Tibial nerve (tissue), 4 donors: Measurements from ENCODE around the gene CD83.

Experiments used
- CTCF ChIP-seq, 5 experiments: fragments of 200-600 bp in 3 of 5; fragments of 450-650 bp in 2 of 5; sonication (generic) in 3 of 5; IDR thresholded peaks; one replicate each; pipeline ENCODE4 v1.5.1; 2016 to 2019; ENCODE audit warnings: antibody characterized with exemption in 5 of 5, mild to moderate bottlenecking in 3 of 5, moderate library complexity in 2 of 5
- EP300 ChIP-seq, 2 donors: sonication (generic); formaldehyde crosslinking; IDR thresholded peaks; one replicate each; pipeline ENCODE4 v1.6.1; 2017; ENCODE audit warnings: antibody characterized with exemption in 2 of 2, mild to moderate bottlenecking in 1 of 2
- POLR2A ChIP-seq, 2 donors: fragments of 450-650 bp; IDR thresholded peaks; one replicate each; pipeline ENCODE4 v1.6.1; 2017; ENCODE audit warnings: antibody characterized with exemption in 2 of 2, mild to moderate bottlenecking in 2 of 2, moderate library complexity in 2 of 2

GRCh38 chr6:14125346-14125745 lies 7.8 kb downstream of the CD83 start:
- TF ChIP-seq POLR2A (IDR thresholded peaks at IDR 0.05): no peak
- no peak for TF ChIP-seq CTCF (IDR thresholded peaks at IDR 0.05)
- no peak for TF ChIP-seq EP300 (IDR thresholded peaks at IDR 0.05)
